Stimulated activated CD4-positive, alpha-beta T cell treated with anti-CD3 and anti-CD28 coated beads, TNF-alpha, amount 100 ng/mL, for 48 hours (primary cell): ENCODE data around the gene RPGRIP1.
A peak's percentile ranks its signal among the peaks of the same experiment; 100 is the strongest.
"Not testable (repeated sequence)": the region's sequence is repeated elsewhere in the genome, so short reads cannot be mapped to it uniquely, and the experiment has no call there.

ENCODE experiments used
- DNase-seq, 3 donors: peaks; one replicate each; pipeline ENCODE4 v3.0.0-alpha.2; 2020; ENCODE audit warnings: low read depth in 3 of 3

Gene RPGRIP1

GRCh38 chr14:21258005-21258888 lies 21.6 kb upstream of the RPGRIP1 start:
- no peak for DNase-seq

DNA sequence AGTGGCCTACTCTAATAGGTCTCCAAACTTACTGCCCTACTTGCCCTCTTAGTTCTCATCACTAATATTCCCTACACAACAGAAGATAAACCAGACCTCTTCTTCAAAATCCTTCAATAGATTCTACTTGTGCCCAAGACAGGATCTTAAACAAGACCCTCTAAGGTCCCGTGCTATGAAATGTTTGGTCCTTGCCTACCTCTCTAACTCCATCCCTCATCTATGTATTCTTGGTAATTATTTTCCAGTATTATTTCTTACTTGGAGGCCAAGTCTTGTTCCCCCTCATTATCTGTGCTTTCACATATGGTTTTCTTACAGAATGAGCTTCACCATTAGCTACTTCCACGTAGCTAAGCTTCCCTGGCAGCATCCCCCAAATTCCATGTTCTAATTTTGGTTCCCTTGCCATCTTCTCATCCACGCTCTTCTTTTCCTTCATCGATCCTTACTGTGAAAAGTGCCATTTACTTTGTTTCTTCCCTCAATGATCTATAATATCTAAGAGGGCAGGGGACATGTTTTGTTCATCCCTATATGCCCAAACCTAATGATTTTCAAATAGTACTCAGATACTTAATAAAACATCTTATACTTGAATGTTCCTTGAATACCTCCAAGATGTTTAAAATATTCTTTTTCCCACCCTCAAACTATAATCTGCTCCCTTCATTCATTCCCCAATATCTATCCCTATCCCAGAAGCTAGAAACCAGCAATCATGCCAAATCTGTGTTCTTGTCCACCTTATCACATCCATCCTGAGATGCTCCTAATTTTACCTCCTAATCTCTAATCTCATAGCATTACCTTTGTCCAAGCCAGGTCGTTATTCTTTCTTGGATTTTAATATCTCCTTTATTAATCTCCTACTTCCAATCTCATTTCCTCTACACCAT lies 20.7 kb upstream of the RPGRIP1 start:
- no peak for DNase-seq

DNA sequence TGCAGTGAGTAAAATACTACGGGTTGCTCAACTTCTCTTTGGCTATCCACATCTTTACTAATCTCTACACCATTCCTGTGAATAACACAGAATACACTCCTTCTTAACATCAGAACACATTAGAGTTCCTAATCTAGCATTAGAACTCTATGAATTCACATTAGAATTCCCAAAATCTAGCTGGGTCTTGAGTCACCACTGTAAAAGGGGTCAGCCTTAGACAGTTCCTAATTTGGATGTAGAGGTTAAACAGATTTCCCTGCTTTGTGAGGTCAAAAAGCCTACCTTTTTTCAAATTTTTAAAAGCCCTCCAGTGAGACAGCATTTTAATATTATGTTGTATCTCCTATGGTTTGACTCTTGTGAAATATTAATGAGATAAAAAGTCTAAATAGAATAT lies 18.1 kb upstream of the RPGRIP1 start:
- no peak for DNase-seq

DNA sequence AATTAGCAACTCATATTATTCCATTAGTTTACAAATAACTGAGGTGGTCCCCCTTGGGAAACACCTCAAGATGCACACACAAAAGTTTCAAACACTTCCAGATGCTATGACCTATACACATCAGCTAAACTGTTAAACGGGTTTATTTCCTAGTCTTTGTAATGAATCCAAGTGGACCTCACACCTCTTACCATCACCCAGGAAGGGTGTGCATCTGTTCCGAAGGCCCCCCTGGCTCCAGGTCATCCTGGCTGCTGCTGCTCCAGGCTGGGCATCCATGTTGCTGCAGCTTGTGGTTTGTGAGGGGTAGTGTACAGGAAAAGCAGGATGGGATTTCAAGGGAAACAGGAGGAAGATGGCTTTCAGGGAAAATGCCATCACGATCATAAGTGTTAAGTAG lies 17.5 kb upstream of the RPGRIP1 start:
- DNase-seq = no peak

DNA sequence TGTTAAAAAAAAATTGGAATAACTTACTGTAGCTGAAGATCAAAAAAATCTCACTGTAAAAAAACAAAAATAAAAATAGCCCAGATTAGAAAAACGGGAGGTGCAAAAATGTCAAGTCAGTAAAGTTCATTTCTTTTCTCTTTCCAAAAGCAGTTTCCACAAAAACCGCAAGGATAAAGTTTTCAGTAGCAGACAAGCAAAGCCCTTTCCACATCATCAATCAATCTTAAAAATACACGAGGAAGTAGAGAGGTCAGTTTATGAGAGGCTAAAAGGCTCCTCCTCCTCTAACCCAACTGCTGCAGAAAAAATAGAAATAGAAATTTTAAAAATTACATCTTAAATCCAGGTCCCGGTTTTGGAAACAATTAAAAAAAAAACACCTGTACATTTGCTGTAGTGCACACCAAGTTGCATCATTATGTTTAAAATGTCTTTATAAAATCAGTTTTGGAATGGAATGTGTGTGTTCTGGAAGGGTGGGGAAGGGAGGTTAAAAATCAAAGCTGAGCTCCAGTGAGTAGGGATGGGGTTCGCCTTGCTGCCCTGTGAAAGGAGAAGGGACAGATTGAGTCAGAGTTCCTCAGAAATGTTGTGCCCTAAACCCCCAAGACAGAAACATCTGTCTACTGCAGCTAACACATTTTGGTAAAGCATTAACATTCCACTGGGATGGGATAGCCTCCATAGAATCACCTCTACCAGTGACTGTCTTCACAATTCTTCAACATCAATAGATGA lies 16.4 kb upstream of the RPGRIP1 start:
- DNase-seq = no peak

DNA sequence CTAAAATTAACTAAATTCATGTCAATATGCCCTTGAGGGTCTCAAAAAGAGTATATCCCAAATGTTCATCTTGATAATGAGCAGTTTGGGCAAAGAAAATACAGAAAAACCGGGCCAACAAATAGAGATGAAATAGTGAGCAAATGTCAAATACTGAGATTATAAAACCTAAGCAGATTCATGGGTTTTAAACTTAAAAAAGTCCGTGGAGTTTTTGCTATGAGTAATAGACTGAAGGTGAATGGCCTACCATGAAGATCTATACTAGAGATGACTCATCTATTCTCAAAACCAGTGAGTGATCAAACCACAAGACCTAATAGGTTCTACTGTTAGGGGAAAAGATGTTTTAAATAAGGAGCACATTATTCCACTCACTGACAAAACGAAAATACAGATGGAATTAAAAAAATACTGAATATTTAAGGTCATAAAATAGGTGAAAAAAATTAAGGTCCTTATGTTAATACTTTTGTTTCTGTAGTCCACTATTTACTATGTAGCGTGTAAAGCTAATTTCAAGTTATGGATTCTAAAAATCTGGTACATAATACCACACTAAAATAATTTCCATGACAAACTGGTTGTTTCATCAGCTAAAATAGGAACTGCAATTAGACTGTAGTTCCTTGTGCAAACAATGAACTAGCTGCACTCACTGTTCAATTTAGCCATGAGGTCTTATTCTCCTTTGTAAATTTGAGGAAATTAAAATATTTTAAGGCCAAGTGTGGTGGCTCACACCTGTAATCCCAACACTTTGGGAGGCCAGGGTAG lies 15.7 kb upstream of the RPGRIP1 start:
- DNase-seq = no peak

- DNase-seq = no peak
Measured at GRCh38 chr14:21267431-21267845, 12.4 kb upstream of the RPGRIP1 start.

- no peak for DNase-seq
Measured at GRCh38 chr14:21267886-21268616, 11.8 kb upstream of the RPGRIP1 start.

DNA sequence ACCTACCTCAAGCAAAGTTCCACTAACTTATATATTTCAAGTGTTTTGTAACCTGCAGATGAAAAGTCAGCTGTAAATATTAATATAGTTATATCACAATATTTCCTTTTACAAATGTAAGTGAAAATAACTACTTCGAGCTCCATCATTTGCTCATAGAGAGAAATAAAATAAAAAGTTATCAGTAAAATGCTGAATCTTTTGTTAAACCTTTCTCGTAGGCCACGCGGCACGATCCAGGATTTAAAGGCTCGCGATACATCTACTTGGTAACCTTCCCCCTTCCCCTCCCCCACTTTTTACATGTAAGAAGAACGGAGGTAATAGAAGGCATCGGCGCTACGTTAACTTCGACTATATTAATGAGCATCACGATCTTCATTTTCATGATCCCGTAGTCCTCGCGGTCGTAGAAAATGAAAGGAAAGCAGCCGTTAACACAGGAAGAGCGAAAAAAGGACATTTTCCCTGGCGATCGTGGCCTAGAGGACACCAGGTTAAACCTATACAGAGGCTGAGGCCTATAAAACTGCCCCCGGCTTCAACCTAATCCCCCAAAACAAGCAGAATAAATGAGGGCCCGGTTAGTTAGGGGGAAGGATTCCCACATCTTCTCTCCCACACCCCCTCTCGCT lies 11.1 kb upstream of the RPGRIP1 start:
- peak in 1 of 3 donors; percentile 29 for DNase-seq

DNA sequence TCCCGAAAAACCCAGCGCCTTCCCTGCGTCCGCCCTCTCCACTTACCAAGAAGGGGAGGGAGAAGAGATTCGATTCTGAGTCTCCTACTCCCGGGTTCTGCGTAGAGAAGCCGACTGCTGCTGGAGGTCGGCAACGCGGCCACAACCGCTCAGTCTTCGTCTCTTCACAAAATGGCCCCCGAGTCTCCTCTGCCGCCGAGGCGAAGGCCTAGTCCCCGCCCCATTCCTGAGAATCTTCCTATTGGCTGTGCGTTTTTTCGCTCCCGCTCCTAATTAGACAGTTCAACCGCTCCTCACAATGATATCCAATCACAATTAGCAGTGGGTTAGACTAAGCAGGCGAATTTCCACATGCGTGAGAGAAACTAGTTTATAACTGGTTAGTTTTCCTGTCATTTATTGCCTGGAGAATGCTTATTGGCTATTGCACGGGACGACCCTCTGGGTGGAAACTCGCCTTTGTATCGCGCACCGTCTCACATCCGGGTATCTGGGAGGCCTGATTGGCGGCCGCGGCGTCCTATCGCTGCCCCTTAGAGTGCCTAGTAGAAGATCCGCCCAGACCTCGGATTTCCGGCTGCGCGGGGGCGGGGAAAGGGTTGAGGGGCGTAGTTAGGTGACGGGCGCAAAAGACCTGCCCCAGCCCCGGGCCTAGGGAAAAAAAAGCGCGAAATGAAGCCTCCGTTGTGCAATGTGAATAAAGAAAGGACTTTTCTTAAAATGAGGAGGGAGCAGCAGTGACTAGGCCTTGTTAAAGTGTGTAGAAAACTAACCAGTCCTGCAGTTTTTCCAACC lies 10.4 kb upstream of the RPGRIP1 start, which contains the start of gene HNRNPC:
Gene HNRNPC (minus strand): TSS at position 191 of the 795 bp plus-strand sequence. CDS start 35,249 bp downstream, outside the sequence.
- DNase-seq = peak; percentile 99 to 100 (median 100)

GRCh38 chr14:21272661-21273060 lies 7.2 kb upstream of the RPGRIP1 start:
- DNase-seq = not testable (repeated sequence)

GRCh38 chr14:21275261-21275858 lies 4.5 kb upstream of the RPGRIP1 start:
- DNase-seq = no peak

DNA sequence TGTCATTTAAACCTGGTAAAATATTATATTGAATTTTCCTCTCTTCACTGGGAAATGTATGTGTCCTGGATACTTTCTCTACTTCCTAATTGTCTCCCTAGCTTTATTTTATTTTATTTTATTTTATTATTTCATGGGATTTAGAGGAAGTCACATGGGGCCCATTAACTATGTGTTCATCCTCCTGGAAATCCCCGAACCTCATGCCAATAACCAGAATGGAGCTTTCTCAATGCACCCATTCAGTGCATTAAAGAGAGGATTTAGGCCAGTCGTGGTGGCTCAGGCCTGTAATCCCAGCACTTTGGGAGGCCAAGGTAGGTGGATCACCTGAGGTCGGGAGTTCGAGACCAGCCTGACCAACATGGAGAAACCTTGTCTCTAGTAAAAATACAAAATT lies 1.3 kb upstream of the RPGRIP1 start:
- no peak for DNase-seq

DNA sequence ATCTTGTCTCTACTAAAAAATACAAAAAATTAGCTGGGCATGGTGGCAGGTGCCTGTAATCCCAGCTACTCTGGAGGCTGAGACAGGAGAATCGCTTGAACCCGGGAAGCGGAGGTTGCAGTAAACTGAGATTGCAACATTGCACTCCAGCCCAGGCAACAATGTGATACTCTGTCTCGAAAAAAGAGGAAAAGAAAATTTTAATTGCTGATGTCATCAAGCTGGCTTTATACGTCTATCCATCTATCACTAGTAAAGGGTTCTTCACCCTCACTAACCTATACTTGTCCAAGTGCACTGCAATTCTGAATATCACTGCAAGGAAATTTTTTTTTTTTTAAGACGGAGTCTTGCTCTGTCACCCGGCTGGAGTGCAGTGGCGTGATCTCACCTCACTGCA lies 2.0 kb downstream of the RPGRIP1 start:
- not testable (repeated sequence) for DNase-seq

GRCh38 chr14:21286516-21286915 lies 6.6 kb downstream of the RPGRIP1 start:
- DNase-seq = not testable (repeated sequence)

DNA sequence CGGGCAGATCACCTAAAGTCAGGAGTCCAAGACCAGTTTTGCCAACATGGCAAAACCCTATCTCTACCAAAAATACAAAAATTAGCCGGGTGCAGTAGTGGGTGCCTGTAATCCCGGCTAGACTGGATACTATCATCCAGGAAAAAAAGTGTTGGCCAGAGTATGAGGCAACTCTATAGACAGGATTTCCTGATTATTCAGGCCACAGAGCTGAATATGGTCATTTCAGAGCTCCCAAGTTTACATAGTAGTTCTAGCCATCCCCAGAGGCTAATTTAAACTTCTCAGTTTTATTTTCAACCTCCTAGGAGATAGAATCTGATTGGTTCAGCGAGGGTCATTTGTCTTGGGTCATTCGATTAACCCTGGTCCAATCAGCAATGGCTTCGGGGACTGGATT lies 7.3 kb downstream of the RPGRIP1 start:
- DNase-seq = no peak

DNA sequence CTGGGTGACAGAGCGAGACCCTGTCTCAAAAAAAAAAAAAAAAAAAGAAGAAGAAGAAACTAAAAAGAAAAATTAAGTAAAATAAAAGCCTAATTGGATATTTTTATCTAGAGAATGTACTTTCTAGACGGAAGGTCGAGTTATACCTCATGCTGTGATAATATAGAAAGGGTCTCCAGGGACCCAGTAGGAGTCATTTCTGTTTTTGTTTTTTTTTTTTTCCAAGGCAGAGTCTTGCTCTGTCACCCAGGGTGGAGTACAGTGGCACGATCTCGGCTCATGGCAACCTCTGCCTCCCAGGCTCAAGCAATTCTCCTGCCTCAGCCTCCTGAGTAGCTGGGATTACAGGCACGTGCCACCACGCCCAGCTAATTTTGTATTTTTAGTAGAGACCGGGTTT lies 14.1 kb downstream of the RPGRIP1 start:
- DNase-seq = not testable (repeated sequence)

DNA sequence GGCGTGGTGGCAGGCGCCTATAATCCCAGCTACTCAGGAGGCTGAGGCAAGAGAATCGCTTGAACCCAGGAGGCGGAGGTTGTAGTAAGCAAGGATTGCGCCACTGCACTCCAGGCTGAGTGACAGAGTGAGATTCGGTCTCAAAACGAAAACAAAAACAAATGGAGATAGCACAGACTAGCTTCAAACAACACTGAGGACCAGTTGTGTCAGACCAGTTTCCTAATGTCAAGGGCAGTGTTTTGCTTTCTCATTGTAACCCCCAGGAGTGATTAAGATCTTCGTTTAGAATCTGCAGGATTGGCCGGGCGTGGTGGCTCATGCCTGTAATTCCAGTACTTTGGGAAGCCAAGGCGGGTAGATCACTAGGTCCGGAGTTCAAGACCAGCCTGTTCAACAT lies 18.5 kb downstream of the RPGRIP1 start:
- no peak for DNase-seq
